Measurements from ENCODE around the gene P2RY2.

- TF ChIP-seq CTCF (IDR thresholded peaks at IDR 0.05): peak in 5 of 7 experiments; percentile 53 to 89 (median 80)
- TF ChIP-seq POLR2A (IDR thresholded peaks at IDR 0.05): no peak
- TF ChIP-seq EP300 (IDR thresholded peaks at IDR 0.05): no peak
These were observed 40.1 kb upstream of the P2RY2 start for GRCh38 chr11:73177778-73178539.
